DND-41 (cell line): ENCODE results near the gene FN3KRP.

Experiments used
- ATAC-seq: fragments of 200-7000 bp; cut with Tn5 transposase; 3 replicates; pipeline ENCODE4 v1.9.1; 2021; ENCODE audit warnings: low read depth; ENCODE audit not compliant: insufficient read depth
- DNase-seq: peaks from one replicate; pipeline ENCODE4 v3.0.0-alpha.2; 2020
- H2AFZ ChIP-seq: 2 replicates; pipeline ENCODE4 v1.6.0; 2012; ENCODE audit warnings: low read depth, low read length
- H3K27ac ChIP-seq: 2 replicates; pipeline ENCODE4 v1.5.1; 2012; ENCODE audit warnings: low read length, inconsistent platforms
- H3K27me3 ChIP-seq: fragments of 200-600 bp; sonication (generic); 2 replicates; pipeline ENCODE4 v1.6.0; 2012; ENCODE audit warnings: low read length, mild to moderate bottlenecking, inconsistent platforms; ENCODE audit not compliant: insufficient read depth, poor library complexity
- H3K36me3 ChIP-seq: 2 replicates; pipeline ENCODE4 v1.5.1; 2012; ENCODE audit warnings: low read length, inconsistent platforms; ENCODE audit not compliant: insufficient read depth
- H3K4me1 ChIP-seq: 2 replicates; pipeline ENCODE4 v1.5.1; 2012; ENCODE audit warnings: mild to moderate bottlenecking, low read length; ENCODE audit not compliant: insufficient read depth
- H3K4me2 ChIP-seq: 2 replicates; pipeline ENCODE4 v1.6.0; 2012; ENCODE audit warnings: mild to moderate bottlenecking, moderate library complexity, low read length, inconsistent platforms; ENCODE audit not compliant: insufficient read depth
- H3K4me3 ChIP-seq, 2 experiments: fragments of 200-600 bp in 1 of 2; shearing (Covaris generic) in 1 of 2; 2 replicates each; pipeline ENCODE4 v1.5.1; 2012 to 2016; ENCODE audit warnings: inconsistent platforms in 2 of 2, low read length in 2 of 2, mild to moderate bottlenecking in 2 of 2, low read depth in 1 of 2, moderate library complexity in 1 of 2
- H3K79me2 ChIP-seq: 2 replicates; pipeline ENCODE4 v1.6.0; 2012; ENCODE audit warnings: low read length, inconsistent platforms; ENCODE audit not compliant: insufficient read depth
- H3K9ac ChIP-seq: 2 replicates; pipeline ENCODE4 v1.6.0; 2012; ENCODE audit warnings: low read depth, mild to moderate bottlenecking, inconsistent platforms, low read length, moderate library complexity
- H3K9me3 ChIP-seq: 2 replicates; pipeline ENCODE4 v1.5.1; 2012; ENCODE audit warnings: low read length, moderate library complexity, mild to moderate bottlenecking, inconsistent platforms; ENCODE audit not compliant: insufficient read depth, severe bottlenecking
- H4K20me1 ChIP-seq: 2 replicates; pipeline ENCODE4 v1.6.0; 2012; ENCODE audit warnings: low read length; ENCODE audit not compliant: insufficient read depth
- EZH2 ChIP-seq: IDR thresholded peaks from 3 replicates; pipeline ENCODE4 v1.6.1; 2012; ENCODE audit warnings: borderline replicate concordance, low read depth, mild to moderate bottlenecking, moderate library complexity, low read length, inconsistent platforms; ENCODE audit not compliant: severe bottlenecking
- TF ChIP-seq, protein P1 (sequence below): IDR thresholded peaks from 2 replicates; pipeline ENCODE4 v1.5.1; 2012; ENCODE audit warnings: borderline replicate concordance, low read length, moderate library complexity, mild to moderate bottlenecking; ENCODE audit not compliant: poor library complexity, severe bottlenecking; ENCODE audit errors: extremely low read depth

The FN3KRP gene

DNA sequence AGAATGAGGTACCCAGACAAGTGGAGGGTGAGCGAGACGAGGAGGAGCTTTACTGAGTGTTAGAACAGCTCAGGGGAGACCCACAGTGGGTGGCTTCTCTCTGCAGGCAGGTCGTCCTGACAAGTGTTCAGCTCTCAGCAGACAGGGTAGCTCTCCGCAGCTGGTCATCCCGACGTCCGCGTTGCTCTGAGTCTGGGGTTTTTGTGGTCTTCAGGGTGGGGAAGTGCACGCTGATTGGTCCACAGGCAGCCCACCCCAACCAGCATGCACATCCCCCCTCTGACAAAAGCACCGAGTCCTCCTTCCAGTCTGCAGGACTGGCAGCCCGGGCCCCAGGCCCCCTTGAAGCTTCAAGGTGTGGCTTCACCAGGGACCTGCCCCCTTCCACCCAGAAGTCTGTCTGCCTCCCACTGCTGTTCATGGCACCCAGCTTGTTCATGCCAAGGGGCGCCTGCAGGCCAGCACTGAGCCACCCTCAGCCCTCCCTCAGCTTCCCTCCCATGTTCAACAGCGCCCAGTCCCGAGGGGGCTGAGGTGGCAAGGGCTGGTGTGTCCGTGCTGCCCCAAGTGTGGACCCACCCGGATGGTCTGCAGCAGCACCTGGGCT lies 48.4 kb upstream of the FN3KRP start:
- Histone ChIP-seq H3K79me2 (no peaks in the 10 kb centered on the region), H3K36me3 (no peaks in the 10 kb centered on the region), H3K27me3 (no peaks in the 10 kb centered on the region), H4K20me1 (no peaks in the 10 kb centered on the region), H3K9me3 (no peaks in the 10 kb centered on the region), H3K9ac (no peak overlapping the region), H3K4me1 (no peaks in the 10 kb centered on the region), H3K27ac (no peak overlapping the region), H2AFZ (no peak overlapping the region), H3K4me3 (no peak overlapping the region), H3K4me2 (no peak overlapping the region)
- TF ChIP-seq, protein P1, sequence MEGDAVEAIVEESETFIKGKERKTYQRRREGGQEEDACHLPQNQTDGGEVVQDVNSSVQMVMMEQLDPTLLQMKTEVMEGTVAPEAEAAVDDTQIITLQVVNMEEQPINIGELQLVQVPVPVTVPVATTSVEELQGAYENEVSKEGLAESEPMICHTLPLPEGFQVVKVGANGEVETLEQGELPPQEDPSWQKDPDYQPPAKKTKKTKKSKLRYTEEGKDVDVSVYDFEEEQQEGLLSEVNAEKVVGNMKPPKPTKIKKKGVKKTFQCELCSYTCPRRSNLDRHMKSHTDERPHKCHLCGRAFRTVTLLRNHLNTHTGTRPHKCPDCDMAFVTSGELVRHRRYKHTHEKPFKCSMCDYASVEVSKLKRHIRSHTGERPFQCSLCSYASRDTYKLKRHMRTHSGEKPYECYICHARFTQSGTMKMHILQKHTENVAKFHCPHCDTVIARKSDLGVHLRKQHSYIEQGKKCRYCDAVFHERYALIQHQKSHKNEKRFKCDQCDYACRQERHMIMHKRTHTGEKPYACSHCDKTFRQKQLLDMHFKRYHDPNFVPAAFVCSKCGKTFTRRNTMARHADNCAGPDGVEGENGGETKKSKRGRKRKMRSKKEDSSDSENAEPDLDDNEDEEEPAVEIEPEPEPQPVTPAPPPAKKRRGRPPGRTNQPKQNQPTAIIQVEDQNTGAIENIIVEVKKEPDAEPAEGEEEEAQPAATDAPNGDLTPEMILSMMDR = no peak
- TF ChIP-seq EZH2 = no peak
- ATAC-seq = peak; percentile 14; the same call in 1 of the 3 replicates
- DNase-seq = no peak

DNA sequence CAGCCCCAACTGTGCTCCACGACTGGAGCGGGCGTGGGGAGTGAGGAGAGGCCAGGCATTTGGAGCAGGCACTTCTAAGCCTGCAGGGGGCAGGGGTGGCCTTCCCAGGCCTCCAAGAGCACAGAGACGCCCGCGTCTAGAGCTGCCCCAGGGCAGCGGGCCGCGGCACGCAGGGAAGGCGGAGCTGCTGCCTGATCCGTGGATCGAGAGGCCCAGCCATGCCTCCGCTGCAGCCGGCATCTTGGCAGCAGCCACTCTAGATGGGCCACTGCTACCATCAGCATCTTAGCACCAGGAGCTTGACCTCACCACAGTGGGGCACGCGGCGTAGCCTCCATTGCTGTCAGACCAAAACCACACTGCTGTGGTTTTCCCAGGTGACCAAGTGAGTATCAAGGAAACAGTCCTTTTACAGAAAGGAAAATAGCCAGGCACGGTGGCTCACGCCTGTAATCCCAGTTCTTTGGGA lies 47.8 kb upstream of the FN3KRP start:
- Histone ChIP-seq H3K9ac (no peak overlapping the region), H3K4me3 (no peak overlapping the region)

DNA sequence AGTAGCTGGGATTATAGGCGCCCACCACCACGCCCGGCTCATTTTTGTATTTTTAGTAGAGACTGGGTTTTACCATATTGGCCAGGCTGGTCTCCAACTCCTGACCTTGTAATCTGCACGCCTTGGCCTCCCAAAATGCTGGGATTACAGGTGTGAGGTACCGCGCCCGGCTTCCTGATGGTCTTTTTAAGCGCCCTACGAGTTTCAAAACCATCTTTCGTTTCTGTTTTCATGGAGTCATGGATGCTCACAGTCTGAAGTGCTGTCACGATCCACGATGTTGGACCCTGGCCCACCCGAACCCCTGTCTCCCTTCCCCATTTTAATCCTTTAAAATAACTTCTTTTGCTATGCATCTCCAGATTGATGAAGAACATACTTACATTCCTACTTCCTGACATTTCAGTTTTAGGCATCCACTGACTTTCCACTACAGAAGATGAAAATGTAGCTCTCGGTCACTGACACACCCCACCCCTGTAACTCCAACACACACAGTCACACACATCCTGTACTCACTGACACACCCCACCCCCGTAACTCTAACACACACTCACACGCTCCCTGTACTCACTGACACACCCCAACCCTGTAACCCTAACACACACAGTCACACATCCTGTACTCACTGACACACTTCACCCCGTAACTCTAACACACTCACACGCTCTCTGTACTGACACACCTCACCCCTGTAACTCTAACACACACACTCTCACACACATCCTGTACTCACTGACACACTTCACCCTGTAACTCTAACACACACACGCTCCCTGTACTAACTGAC lies 45.6 kb upstream of the FN3KRP start:
- Histone ChIP-seq H2AFZ (no peak overlapping the region), H3K79me2 (no peaks in the 10 kb centered on the region), H3K36me3 (no peaks in the 10 kb centered on the region), H3K27ac (no peak overlapping the region), H3K4me1 (no peaks in the 10 kb centered on the region), H3K27me3 (no peaks in the 10 kb centered on the region), H3K4me3 (no peak overlapping the region), H3K9ac (no peak overlapping the region), H4K20me1 (peaks cover 3% of the 10 kb centered on the region; the same call in 1 of the 2 replicates), H3K9me3 (no peaks in the 10 kb centered on the region), H3K4me2 (no peak overlapping the region)
- DNase-seq (no peak), ATAC-seq (no peak)
- TF ChIP-seq, protein P1 = no peak
- TF ChIP-seq EZH2 = no peak

More for the DNA sequence above, 47.8 kb upstream of the FN3KRP start:
- H4K20me1 ChIP-seq = no peaks in the 10 kb centered on the region
- no peaks in the 10 kb centered on the region for H3K79me2 ChIP-seq
- peak; percentile 44; the same call in 2 of the 3 replicates for ATAC-seq
- TF ChIP-seq, protein P1 = peak; percentile 42
- TF ChIP-seq EZH2 = no peak
- no peaks in the 10 kb centered on the region for H3K4me1 ChIP-seq
- no peaks in the 10 kb centered on the region for H3K27me3 ChIP-seq
- H2AFZ ChIP-seq = no peak overlapping the region
- no peak for DNase-seq
- no peak overlapping the region for H3K4me2 ChIP-seq
- H3K36me3 ChIP-seq = no peaks in the 10 kb centered on the region
- H3K9me3 ChIP-seq = no peaks in the 10 kb centered on the region
- H3K27ac ChIP-seq = no peak overlapping the region
